GM23338 (cell line): ENCODE measurements around the gene KDR.

ENCODE experiments used
- CREB1 ChIP-seq: fragments of 250-450 bp; sonication (Bioruptor Pico); IDR thresholded peaks from 2 replicates; pipeline ENCODE4 v1.5.0; 2020; ENCODE audit warnings: low read depth, mild to moderate bottlenecking, moderate library complexity
- CTCF ChIP-seq, 2 experiments: fragments of 200-600 bp in 1 of 2; sonication (generic) in 1 of 2; conservative IDR thresholded peaks; 2 replicates each; pipeline versions ENCODE4 v1.5.1 to v1.6.1; 2016 to 2017; ENCODE audit warnings: antibody characterized with exemption in 2 of 2, low read depth in 2 of 2, mild to moderate bottlenecking in 2 of 2, moderate library complexity in 1 of 2
- EZH2 ChIP-seq: fragments of 200-600 bp; sonication (generic); IDR thresholded peaks from one replicate; pipeline ENCODE4 v1.8.0; 2017; ENCODE audit warnings: antibody characterized with exemption, mild to moderate bottlenecking, low read depth; ENCODE audit not compliant: unreplicated experiment
- JUNB ChIP-seq: IDR thresholded peaks from one replicate; pipeline ENCODE4 v1.6.1; 2016; ENCODE audit warnings: antibody characterized with exemption; ENCODE audit not compliant: unreplicated experiment
- POLR2AphosphoS5 ChIP-seq: IDR thresholded peaks from 2 replicates; pipeline ENCODE4 v1.6.1; 2016; ENCODE audit warnings: antibody characterized with exemption, low read depth
- REST ChIP-seq: IDR thresholded peaks from one replicate; pipeline ENCODE4 v1.6.1; 2018; ENCODE audit warnings: antibody characterized with exemption; ENCODE audit not compliant: unreplicated experiment

GRCh38 chr4:55158957-55159356 is 33.6 kb upstream of the KDR start:
- TF ChIP-seq CTCF (conservative IDR thresholded peaks at IDR 0.05; ENCODE audit: low read depth in 2 of 2): peak; percentile 4 to 34; a peak in 1 of 4 replicates
- no peak for TF ChIP-seq JUNB
- TF ChIP-seq EZH2: no peak
- no peak for TF ChIP-seq REST
- no peak for TF ChIP-seq CREB1 (CRISPR knock-in tag)
- no peak for TF ChIP-seq POLR2AphosphoS5
